IPS-11a (cell line): ENCODE measurements around the gene TBL1X.

Experiments used
- H3K4me3 ChIP-seq: one replicate; pipeline ENCODE4 v1.5.1; 2013; ENCODE audit warnings: low read depth, low read length, control low read depth

Gene TBL1X

GRCh38 chrX:9658409-9658808 lies 193.6 kb downstream of the TBL1X start:
- H3K4me3 ChIP-seq, result no peak overlapping the region

GRCh38 chrX:9659571-9660195 lies 194.8 kb downstream of the TBL1X start:
- H3K4me3 ChIP-seq, result no peak overlapping the region

GRCh38 chrX:9662148-9662547 lies 197.3 kb downstream of the TBL1X start:
- H3K4me3 ChIP-seq, result no peak overlapping the region

GRCh38 chrX:9663216-9663615 lies 198.4 kb downstream of the TBL1X start:
- H3K4me3 ChIP-seq, result no peak overlapping the region

- H3K4me3 ChIP-seq, result no peak overlapping the region
Measured at GRCh38 chrX:9664224-9664623, 199.4 kb downstream of the TBL1X start.

GRCh38 chrX:9665113-9665512 lies 200.3 kb downstream of the TBL1X start:
- H3K4me3 ChIP-seq, result no peak overlapping the region

- H3K4me3 ChIP-seq, result no peak overlapping the region
Measured at GRCh38 chrX:9668537-9668936, 203.7 kb downstream of the TBL1X start.

GRCh38 chrX:9670136-9670814 lies 205.4 kb downstream of the TBL1X start:
- H3K4me3 ChIP-seq, result no peak overlapping the region

GRCh38 chrX:9671998-9672397 lies 207.1 kb downstream of the TBL1X start:
- H3K4me3 ChIP-seq, result no peak overlapping the region

- no peak overlapping the region for H3K4me3 ChIP-seq
Measured at GRCh38 chrX:9676306-9676705, 211.4 kb downstream of the TBL1X start.

GRCh38 chrX:9676738-9677097 lies 211.9 kb downstream of the TBL1X start:
- no peak overlapping the region for H3K4me3 ChIP-seq

GRCh38 chrX:9677098-9677739 lies 212.4 kb downstream of the TBL1X start:
- H3K4me3 ChIP-seq, result no peak overlapping the region

GRCh38 chrX:9678215-9678965 lies 213.5 kb downstream of the TBL1X start:
- H3K4me3 ChIP-seq, result no peak overlapping the region

GRCh38 chrX:9681011-9681410 lies 216.2 kb downstream of the TBL1X start:
- no peak overlapping the region for H3K4me3 ChIP-seq

- no peak overlapping the region for H3K4me3 ChIP-seq
Measured at GRCh38 chrX:9681422-9681821, 216.6 kb downstream of the TBL1X start.

- no peak overlapping the region for H3K4me3 ChIP-seq
Measured at GRCh38 chrX:9682456-9682855, 217.6 kb downstream of the TBL1X start.

- H3K4me3 ChIP-seq, result no peak overlapping the region
Measured at GRCh38 chrX:9682861-9683260, 218.0 kb downstream of the TBL1X start.

- H3K4me3 ChIP-seq, result no peak overlapping the region
Measured at GRCh38 chrX:9683350-9683749, 218.5 kb downstream of the TBL1X start.

GRCh38 chrX:9687899-9688298 lies 223.0 kb downstream of the TBL1X start:
- no peak overlapping the region for H3K4me3 ChIP-seq

GRCh38 chrX:9688833-9689232 lies 224.0 kb downstream of the TBL1X start:
- H3K4me3 ChIP-seq, result no peak overlapping the region

GRCh38 chrX:9690046-9690445 lies 225.2 kb downstream of the TBL1X start:
- no peak overlapping the region for H3K4me3 ChIP-seq
